Transverse colon (tissue), 4 donors: ENCODE data around the gene BRINP2. TPM values are rescaled to one million over a fixed set of nuclear protein-coding genes. Genes with fewer than 3 reads are reported as not detected.

Experiments used
- DNase-seq: peaks from one replicate; pipeline ENCODE4 v3.0.0-alpha.2; 2019
- H3K27ac ChIP-seq, 4 donors: fragments of 200-600 bp; sonication (generic); 2 replicates each; pipeline ENCODE4 v1.5.1; 2016 to 2018; ENCODE audit warnings: inconsistent platforms in 4 of 4
- H3K27me3 ChIP-seq: fragments of 200-600 bp; sonication (generic); 2 replicates; pipeline ENCODE4 v1.5.1; 2017; ENCODE audit warnings: inconsistent platforms
- H3K36me3 ChIP-seq, 4 donors: fragments of 200-600 bp; sonication (generic); 2 replicates each; pipeline ENCODE4 v1.5.1; 2017 to 2019; ENCODE audit warnings: inconsistent platforms in 4 of 4
- H3K4me1 ChIP-seq, 4 donors: fragments of 200-600 bp; sonication (generic); 2 replicates each; pipeline ENCODE4 v1.5.1; 2017 to 2020; ENCODE audit warnings: inconsistent platforms in 4 of 4
- H3K4me3 ChIP-seq, 4 donors: fragments of 200-600 bp; sonication (generic); 1 replicate in 1 of 4; 2 replicates in 3 of 4; pipeline versions ENCODE4 v1.5.1 to v1.6.1; 2017 to 2019; ENCODE audit warnings: inconsistent platforms in 4 of 4
- H3K9me3 ChIP-seq, 2 donors: fragments of 200-600 bp; sonication (generic); 2 replicates each; pipeline ENCODE4 v1.5.1; 2017 to 2019; ENCODE audit warnings: inconsistent platforms in 2 of 2
- EP300 ChIP-seq: sonication (generic); formaldehyde crosslinking; IDR thresholded peaks from one replicate; pipeline ENCODE4 v1.6.1; 2017; ENCODE audit warnings: antibody characterized with exemption, low read depth
- POLR2A ChIP-seq: fragments of 450-650 bp; IDR thresholded peaks from one replicate; pipeline ENCODE4 v1.6.1; 2016; ENCODE audit warnings: antibody characterized with exemption, mild to moderate bottlenecking, moderate library complexity
- POLR2AphosphoS5 ChIP-seq, 3 donors: sonication (generic); formaldehyde crosslinking; IDR thresholded peaks; one replicate each; pipeline ENCODE4 v1.6.1; 2016; ENCODE audit warnings: antibody characterized with exemption in 3 of 3
- WGBS, 2 donors: methylation state at CpG; one replicate each; pipeline ENCODE4 v1.1.5; 2018; ENCODE audit warnings: low coverage in 1 of 2; 5-methylcytosine and 5-hydroxymethylcytosine counted together
- in situ Hi-C, 4 donors: fragments of 200-750 bp; cut with MboI; loops; one replicate each; pipeline versions ENCODE4 v1.15.0 to v1.15.1; 2017; ENCODE audit warnings: low sequenced_read_pairs in 3 of 4, low pct_ligation_motif_present in 1 of 4, low pct_unique_long_range_greater_than_20kb in 1 of 4
- intact Hi-C: fragments of 100-400 bp; cut with DNase I; formaldehyde crosslinking; loops from one replicate; pipeline ENCODE4 v1.15.1; 2023; ENCODE audit warnings: low total_unique reads
- total RNA-seq, 4 donors: library from RNA; depleted of rRNA; stranded (reverse); fragments of >200 nt; gene quantifications; one replicate each; pipeline ENCODE4 v1.1.0, GENCODE V29; 2016
- TF ChIP-seq, protein P1 (sequence below), 5 experiments: fragments of 200-600 bp in 3 of 5; fragments of 450-650 bp in 2 of 5; sonication (generic) in 3 of 5; IDR thresholded peaks; 1 replicate in 2 of 5; 2 replicates in 3 of 5; pipeline ENCODE4 v1.5.1; 2016 to 2017; ENCODE audit warnings: antibody characterized with exemption in 5 of 5, inconsistent platforms in 3 of 5, mild to moderate bottlenecking in 2 of 5, moderate library complexity in 1 of 5

BRINP2 gene
- total RNA-seq, 4 donors from 2014 or later: not detected

- Histone ChIP-seq H3K27ac (no peak overlapping the region), H3K4me3 (no peak overlapping the region), H3K27me3 (no peaks in the 10 kb centered on the region), H3K4me1 (no peaks in the 10 kb centered on the region), H3K9me3 (no peaks in the 10 kb centered on the region), H3K36me3 (no peaks in the 10 kb centered on the region)
- in situ Hi-C loops: no loop called here
- no peak for TF ChIP-seq POLR2A
- TF ChIP-seq, protein P1, sequence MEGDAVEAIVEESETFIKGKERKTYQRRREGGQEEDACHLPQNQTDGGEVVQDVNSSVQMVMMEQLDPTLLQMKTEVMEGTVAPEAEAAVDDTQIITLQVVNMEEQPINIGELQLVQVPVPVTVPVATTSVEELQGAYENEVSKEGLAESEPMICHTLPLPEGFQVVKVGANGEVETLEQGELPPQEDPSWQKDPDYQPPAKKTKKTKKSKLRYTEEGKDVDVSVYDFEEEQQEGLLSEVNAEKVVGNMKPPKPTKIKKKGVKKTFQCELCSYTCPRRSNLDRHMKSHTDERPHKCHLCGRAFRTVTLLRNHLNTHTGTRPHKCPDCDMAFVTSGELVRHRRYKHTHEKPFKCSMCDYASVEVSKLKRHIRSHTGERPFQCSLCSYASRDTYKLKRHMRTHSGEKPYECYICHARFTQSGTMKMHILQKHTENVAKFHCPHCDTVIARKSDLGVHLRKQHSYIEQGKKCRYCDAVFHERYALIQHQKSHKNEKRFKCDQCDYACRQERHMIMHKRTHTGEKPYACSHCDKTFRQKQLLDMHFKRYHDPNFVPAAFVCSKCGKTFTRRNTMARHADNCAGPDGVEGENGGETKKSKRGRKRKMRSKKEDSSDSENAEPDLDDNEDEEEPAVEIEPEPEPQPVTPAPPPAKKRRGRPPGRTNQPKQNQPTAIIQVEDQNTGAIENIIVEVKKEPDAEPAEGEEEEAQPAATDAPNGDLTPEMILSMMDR (IDR thresholded peaks at IDR 0.05): no peak
- TF ChIP-seq EP300: no peak
- TF ChIP-seq POLR2AphosphoS5 (IDR thresholded peaks at IDR 0.05): no peak
- intact Hi-C loops: no loop called here
- WGBS, 2 donors: 77 to 100% methylated on average over 1 to 5 of the region's 5 CpGs
- no peak for DNase-seq
Observed at GRCh38 chr1:177281901-177282300, 111.1 kb downstream of the BRINP2 start.

DNA sequence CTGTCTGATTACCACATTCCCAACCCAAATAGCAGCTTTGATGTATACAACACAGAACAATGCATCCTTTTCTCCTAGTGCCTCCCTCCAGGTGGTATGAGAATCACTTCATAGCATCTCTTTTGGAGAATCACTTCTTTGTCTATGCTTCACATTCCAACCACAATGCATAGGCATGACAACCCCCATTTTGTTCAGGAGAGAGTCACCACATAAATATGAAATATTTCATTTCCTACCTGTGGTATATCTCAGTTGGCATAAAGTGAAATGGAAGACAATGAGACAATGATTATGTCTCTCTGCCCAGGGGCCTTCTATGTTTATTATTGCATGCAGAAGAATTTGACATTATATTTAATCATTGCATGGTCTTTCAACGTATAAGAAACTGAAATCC is 112.2 kb downstream of the BRINP2 start:
- H3K4me3 ChIP-seq: no peak overlapping the region
- in situ Hi-C loops (no loop called here), intact Hi-C loops (no loop called here)
- no peak for DNase-seq
- H3K36me3 ChIP-seq: no peaks in the 10 kb centered on the region
- TF ChIP-seq POLR2AphosphoS5 (IDR thresholded peaks at IDR 0.05) (no peak), POLR2A (no peak), EP300 (no peak)
- TF ChIP-seq, protein P1 (IDR thresholded peaks at IDR 0.05): no peak
- H3K27me3 ChIP-seq: no peaks in the 10 kb centered on the region
- H3K27ac ChIP-seq: no peak overlapping the region
- WGBS, 2 donors: 70 to 75% methylated on average over 1 of the region's 1 CpG
- no peaks in the 10 kb centered on the region for H3K4me1 ChIP-seq
- H3K9me3 ChIP-seq: no peaks in the 10 kb centered on the region

GRCh38 chr1:177283380-177283779 is 112.6 kb downstream of the BRINP2 start:
- no peak for DNase-seq
- in situ Hi-C loops (no loop called here), intact Hi-C loops (no loop called here)
- Histone ChIP-seq H3K27me3 (no peaks in the 10 kb centered on the region), H3K36me3 (no peaks in the 10 kb centered on the region), H3K27ac (no peak overlapping the region), H3K4me1 (no peaks in the 10 kb centered on the region), H3K4me3 (no peak overlapping the region), H3K9me3 (no peaks in the 10 kb centered on the region)
- TF ChIP-seq, protein P1 (IDR thresholded peaks at IDR 0.05): no peak
- no peak for TF ChIP-seq EP300
- TF ChIP-seq POLR2A: no peak
- no peak for TF ChIP-seq POLR2AphosphoS5 (IDR thresholded peaks at IDR 0.05)
- WGBS, 2 donors: 73 to 74% methylated on average over 2 of the region's 2 CpGs

DNA sequence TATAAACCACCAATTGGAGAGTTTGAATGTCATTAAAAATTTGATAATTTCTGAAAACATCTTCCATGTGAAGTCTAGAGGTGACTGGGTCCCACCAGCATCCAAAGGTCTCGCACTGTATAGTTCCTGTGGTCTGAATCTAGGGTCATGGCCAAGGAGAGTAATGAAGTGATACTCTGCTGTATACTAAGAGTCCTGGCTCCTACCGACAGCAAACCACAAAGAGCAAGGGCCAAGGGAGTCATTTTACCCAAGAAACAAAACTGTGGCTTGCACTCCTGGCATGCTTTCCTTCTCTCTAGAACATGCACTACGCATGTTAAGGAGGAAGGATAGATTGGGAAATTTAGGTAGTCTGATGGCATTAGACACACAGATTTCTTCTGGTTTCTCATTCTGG is 115.6 kb downstream of the BRINP2 start:
- intact Hi-C loops (no loop called here), in situ Hi-C loops (no loop called here)
- TF ChIP-seq EP300 (no peak), POLR2AphosphoS5 (IDR thresholded peaks at IDR 0.05) (no peak), POLR2A (no peak)
- TF ChIP-seq, protein P1 (IDR thresholded peaks at IDR 0.05): no peak
- no peaks in the 10 kb centered on the region for H3K36me3 ChIP-seq
- 57 to 74% methylated on average over 1 to 3 of the region's 3 CpGs for WGBS, 2 donors
- no peak for DNase-seq
- no peak overlapping the region for H3K4me3 ChIP-seq
- no peaks in the 10 kb centered on the region for H3K4me1 ChIP-seq
- no peak overlapping the region for H3K27ac ChIP-seq
- H3K9me3 ChIP-seq: no peaks in the 10 kb centered on the region
- H3K27me3 ChIP-seq: no peaks in the 10 kb centered on the region
